Activated naive CD8-positive, alpha-beta T cell treated with anti-CD3 and anti-CD28 coated beads, Interleukin-2, amount 10 ng/mL, durations not matched to agents 7 days and 5 days (primary cell): ENCODE data around the gene COLEC12. TPM values are rescaled to one million over a fixed set of nuclear protein-coding genes. Genes with fewer than 3 reads are reported as not detected.
"Not testable (repeated sequence)": the region's sequence is repeated elsewhere in the genome, so short reads cannot be mapped to it uniquely, and the experiment has no call there.

Experiments used
- ATAC-seq: fragments of 150-1000 bp; cut with Tn5 transposase; one replicate; pipeline ENCODE4 v1.10.0; 2021; ENCODE audit warnings: low read depth, moderate library complexity
- POLR2A ChIA-PET: fragments of 350-600 bp; sonication (Branson Sonifier 250); formaldehyde crosslinking; loops from one replicate; lab custom pipeline; 2021; ENCODE audit warnings: antibody characterized with exemption; lab: Charles Lee
- DNase-seq: peaks from one replicate; pipeline ENCODE4 v3.0.0; 2021
- H3K27ac Mint-ChIP-seq: one replicate; pipeline ENCODE4 v1.8.0; 2022; ENCODE audit warnings: mild to moderate bottlenecking, mixed read lengths
- H3K27me3 Mint-ChIP-seq: one replicate; pipeline ENCODE4 v1.8.0; 2022; ENCODE audit warnings: mild to moderate bottlenecking, moderate library complexity, mixed read lengths
- H3K36me3 Mint-ChIP-seq: one replicate; pipeline ENCODE4 v1.8.0; 2021; ENCODE audit warnings: mild to moderate bottlenecking, mixed read lengths
- H3K4me1 Mint-ChIP-seq: one replicate; pipeline ENCODE4 v1.8.0; 2021; ENCODE audit warnings: mixed read lengths
- H3K4me3 Mint-ChIP-seq: one replicate; pipeline ENCODE4 v1.8.0; 2022; ENCODE audit warnings: mild to moderate bottlenecking, moderate library complexity, mixed read lengths
- H3K9me3 Mint-ChIP-seq: one replicate; pipeline ENCODE4 v1.8.0; 2021; ENCODE audit warnings: mixed read lengths
- total RNA-seq, 2 experiments: library from RNA; stranded (reverse); gene quantifications; one replicate each; pipeline ENCODE4 v1.2.3, GENCODE V29; 2021

The COLEC12 gene
- total RNA-seq, 2 experiments from 2014 or later, result 0.06 to 0.11 TPM

- H3K36me3 Mint-ChIP-seq, result no peaks in the 10 kb centered on the region
- no peak for DNase-seq
- no peak for ATAC-seq
- H3K4me3 Mint-ChIP-seq, result no peak overlapping the region
- H3K9me3 Mint-ChIP-seq, result no peaks in the 10 kb centered on the region
- peaks cover 5% of the 10 kb centered on the region for H3K27me3 Mint-ChIP-seq
- POLR2A ChIA-PET, result no interaction called here
- peaks cover 9% of the 10 kb centered on the region for H3K4me1 Mint-ChIP-seq
- no peak overlapping the region for H3K27ac Mint-ChIP-seq
Measured at GRCh38 chr18:320155-320554, 180.3 kb downstream of the COLEC12 start.

DNA sequence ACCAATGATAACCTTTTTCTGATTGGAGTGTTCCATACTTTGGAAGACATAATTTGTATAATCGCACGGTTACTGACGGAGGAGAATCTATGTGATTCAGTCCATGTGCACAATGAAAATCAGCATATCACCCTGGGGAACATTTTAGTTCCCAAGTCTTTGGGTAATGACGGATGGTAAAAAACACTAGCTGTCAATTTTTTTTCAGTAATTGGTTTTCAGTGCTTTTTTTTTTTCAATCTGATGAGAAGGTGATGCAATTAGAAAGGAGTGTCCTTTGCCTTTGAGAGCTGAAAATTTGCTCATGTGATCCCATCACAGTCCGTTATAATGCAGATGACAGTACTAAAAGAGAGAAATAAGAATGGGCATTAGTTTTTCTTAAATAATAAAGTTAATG, 180.8 kb downstream of the COLEC12 start:
- DNase-seq (no peak), ATAC-seq (no peak)
- H3K27ac Mint-ChIP-seq, result no peak overlapping the region
- no peaks in the 10 kb centered on the region for H3K9me3 Mint-ChIP-seq
- POLR2A ChIA-PET, result no interaction called here
- H3K27me3 Mint-ChIP-seq, result peaks cover 5% of the 10 kb centered on the region
- H3K36me3 Mint-ChIP-seq, result no peaks in the 10 kb centered on the region
- H3K4me3 Mint-ChIP-seq, result no peak overlapping the region
- peaks cover 9% of the 10 kb centered on the region for H3K4me1 Mint-ChIP-seq

DNA sequence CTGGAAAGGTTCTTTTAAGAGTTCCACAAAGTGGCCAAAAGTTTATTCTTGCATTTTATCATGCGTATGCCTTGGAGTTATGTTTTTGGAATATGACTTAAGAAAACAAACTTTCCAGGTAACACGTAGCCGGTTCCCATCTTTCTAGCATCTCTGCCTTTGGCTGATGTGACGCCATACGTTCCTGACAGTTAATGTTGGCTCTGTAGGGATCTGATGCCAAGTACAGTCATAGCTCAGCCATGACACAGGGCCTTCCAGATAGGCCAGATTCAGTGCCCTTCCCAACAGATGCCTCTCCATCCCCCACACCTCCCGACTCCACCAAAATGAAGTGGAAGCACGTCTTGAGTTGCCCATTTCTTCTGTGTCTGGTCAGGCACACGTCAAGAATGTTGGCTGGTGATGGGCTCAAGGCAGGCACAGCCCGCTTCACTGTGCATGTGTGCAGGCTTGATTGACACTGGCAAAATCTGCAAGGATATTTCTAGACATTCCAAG, 181.7 kb downstream of the COLEC12 start:
- ATAC-seq (no peak), DNase-seq (no peak)
- Mint-ChIP-seq H3K27me3 (peaks cover 5% of the 10 kb centered on the region), H3K9me3 (no peaks in the 10 kb centered on the region), H3K36me3 (no peaks in the 10 kb centered on the region), H3K4me1 (peaks cover 9% of the 10 kb centered on the region), H3K27ac (no peak overlapping the region), H3K4me3 (no peak overlapping the region)
- POLR2A ChIA-PET, result no interaction called here

GRCh38 chr18:317618-318017, 182.9 kb downstream of the COLEC12 start:
- POLR2A ChIA-PET, result no interaction called here
- Mint-ChIP-seq H3K9me3 (no peaks in the 10 kb centered on the region), H3K27ac (no peak overlapping the region), H3K4me1 (peaks cover 8% of the 10 kb centered on the region), H3K4me3 (no peak overlapping the region), H3K27me3 (peaks cover 3% of the 10 kb centered on the region), H3K36me3 (no peaks in the 10 kb centered on the region)
- no peak for ATAC-seq
- DNase-seq, result no peak

- DNase-seq, result no peak
- Mint-ChIP-seq H3K27ac (no peak overlapping the region), H3K4me3 (no peak overlapping the region), H3K27me3 (no peaks in the 10 kb centered on the region), H3K4me1 (no peaks in the 10 kb centered on the region), H3K36me3 (no peaks in the 10 kb centered on the region), H3K9me3 (no peaks in the 10 kb centered on the region)
- ATAC-seq, result no peak
- POLR2A ChIA-PET, result no interaction called here
Measured at GRCh38 chr18:316393-316792, 184.1 kb downstream of the COLEC12 start.

DNA sequence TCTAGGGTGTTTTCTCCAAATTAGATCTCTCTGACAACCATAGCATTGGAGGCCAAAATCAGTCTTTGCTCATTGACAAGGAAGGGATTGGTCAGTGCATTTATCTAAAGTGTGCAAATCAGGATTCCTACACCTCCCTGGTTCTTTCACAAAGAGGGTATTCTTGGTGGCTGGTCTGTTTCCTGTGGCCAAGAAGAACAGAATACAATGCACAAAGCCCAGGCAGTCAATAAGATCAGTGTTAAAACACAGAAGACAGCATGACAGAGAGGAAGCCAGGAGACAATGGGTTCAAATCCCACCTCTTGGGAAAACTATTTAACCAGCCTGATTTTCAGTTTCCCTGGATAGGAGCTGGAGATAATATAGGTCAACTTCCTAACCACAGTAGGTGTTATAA, 186.6 kb downstream of the COLEC12 start:
- no peaks in the 10 kb centered on the region for H3K27me3 Mint-ChIP-seq
- no peaks in the 10 kb centered on the region for H3K4me1 Mint-ChIP-seq
- ATAC-seq, result no peak
- no peaks in the 10 kb centered on the region for H3K36me3 Mint-ChIP-seq
- POLR2A ChIA-PET, result no interaction called here
- no peak for DNase-seq
- H3K27ac Mint-ChIP-seq, result no peak overlapping the region
- no peaks in the 10 kb centered on the region for H3K9me3 Mint-ChIP-seq
- H3K4me3 Mint-ChIP-seq, result no peak overlapping the region

DNA sequence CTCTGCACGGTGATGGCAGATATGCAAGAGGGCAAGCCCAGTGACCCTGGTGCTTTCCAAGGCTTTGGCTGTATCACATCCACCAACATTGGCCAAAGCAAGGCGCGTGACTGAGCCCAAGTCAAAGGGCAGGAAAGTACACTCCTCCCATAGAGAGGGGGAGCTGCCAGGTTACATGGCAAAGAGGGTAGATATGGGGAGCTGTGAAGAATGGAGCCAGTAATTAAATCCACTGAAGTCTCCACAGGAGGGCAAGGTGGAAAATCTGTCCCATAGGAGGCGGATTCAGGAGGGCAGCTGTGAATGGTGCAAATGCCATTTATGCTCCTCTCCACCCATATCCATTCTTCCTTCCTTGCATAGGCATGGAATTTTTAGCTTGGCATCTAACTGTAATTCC, 188.1 kb downstream of the COLEC12 start:
- H3K4me1 Mint-ChIP-seq, result no peaks in the 10 kb centered on the region
- no peaks in the 10 kb centered on the region for H3K36me3 Mint-ChIP-seq
- POLR2A ChIA-PET, result no interaction called here
- no peak overlapping the region for H3K4me3 Mint-ChIP-seq
- DNase-seq (no peak), ATAC-seq (no peak)
- no peaks in the 10 kb centered on the region for H3K9me3 Mint-ChIP-seq
- no peak overlapping the region for H3K27ac Mint-ChIP-seq
- no peaks in the 10 kb centered on the region for H3K27me3 Mint-ChIP-seq

GRCh38 chr18:310042-310441, 190.5 kb downstream of the COLEC12 start:
- no peak for ATAC-seq
- H3K4me1 Mint-ChIP-seq, result no peaks in the 10 kb centered on the region
- H3K36me3 Mint-ChIP-seq, result no peaks in the 10 kb centered on the region
- H3K27me3 Mint-ChIP-seq, result peaks cover 1% of the 10 kb centered on the region
- DNase-seq, result no peak
- no peak overlapping the region for H3K4me3 Mint-ChIP-seq
- no peaks in the 10 kb centered on the region for H3K9me3 Mint-ChIP-seq
- no peak overlapping the region for H3K27ac Mint-ChIP-seq
- POLR2A ChIA-PET, result no interaction called here

GRCh38 chr18:308086-308485, 192.4 kb downstream of the COLEC12 start:
- ATAC-seq, H3K4me1 Mint-ChIP-seq, H3K9me3 Mint-ChIP-seq, POLR2A ChIA-PET, H3K36me3 Mint-ChIP-seq, H3K27ac Mint-ChIP-seq, H3K27me3 Mint-ChIP-seq, H3K4me3 Mint-ChIP-seq, DNase-seq: not testable (repeated sequence)

GRCh38 chr18:306608-307255, 193.8 kb downstream of the COLEC12 start:
- H3K4me3 Mint-ChIP-seq, result no peak overlapping the region
- H3K27me3 Mint-ChIP-seq, result peaks cover 3% of the 10 kb centered on the region
- H3K9me3 Mint-ChIP-seq, result no peaks in the 10 kb centered on the region
- no peak overlapping the region for H3K27ac Mint-ChIP-seq
- POLR2A ChIA-PET, result no interaction called here
- DNase-seq (no peak), ATAC-seq (no peak)
- H3K36me3 Mint-ChIP-seq, result no peaks in the 10 kb centered on the region
- no peaks in the 10 kb centered on the region for H3K4me1 Mint-ChIP-seq

DNA sequence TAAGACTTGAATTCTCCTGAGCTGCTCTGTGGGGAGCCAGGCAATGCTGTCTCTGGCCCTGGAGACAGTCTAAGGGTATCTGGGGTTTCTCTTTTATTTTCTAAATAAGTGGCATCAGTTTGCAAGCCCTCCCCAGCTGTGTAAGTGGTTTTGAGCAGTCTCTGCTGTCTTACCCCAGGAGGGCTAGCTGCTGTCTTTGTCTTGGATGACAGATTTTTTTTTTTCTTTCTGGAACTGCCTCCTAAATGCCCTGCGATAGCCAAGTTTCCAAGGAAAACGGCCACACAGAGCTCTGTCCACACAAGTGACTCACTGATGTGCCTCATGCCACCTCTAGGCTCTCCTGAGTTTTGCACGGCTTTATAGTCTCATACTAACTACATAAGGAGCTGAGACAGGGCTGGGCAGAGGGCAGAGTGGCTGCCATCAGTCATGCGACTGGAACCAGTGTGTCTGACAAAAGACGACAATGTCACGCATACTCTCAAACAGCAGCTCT, 195.4 kb downstream of the COLEC12 start:
- ATAC-seq (no peak), DNase-seq (no peak)
- Mint-ChIP-seq H3K27ac (no peak overlapping the region), H3K9me3 (no peaks in the 10 kb centered on the region), H3K36me3 (no peaks in the 10 kb centered on the region), H3K27me3 (peaks cover 3% of the 10 kb centered on the region), H3K4me3 (no peak overlapping the region), H3K4me1 (no peaks in the 10 kb centered on the region)
- POLR2A ChIA-PET, result no interaction called here

DNA sequence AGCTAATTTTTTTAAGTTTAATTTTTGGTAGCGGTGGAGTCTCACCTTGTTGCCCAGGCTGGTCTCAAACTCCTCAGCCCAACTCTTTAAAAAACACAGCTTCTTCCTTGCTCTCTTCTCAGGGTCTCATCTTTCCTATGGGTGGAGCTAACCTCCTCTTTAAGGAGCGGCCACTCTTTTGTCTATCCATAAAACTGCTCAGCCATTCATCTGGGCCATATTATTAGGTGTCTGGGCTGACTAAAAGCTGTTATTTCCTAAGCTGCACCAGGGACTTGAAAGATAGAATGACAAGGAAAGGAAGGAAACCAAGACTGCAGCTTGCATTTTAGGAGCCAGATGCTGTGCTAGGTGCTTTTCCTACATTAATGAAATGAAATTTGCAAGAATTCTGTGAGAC, 196.9 kb downstream of the COLEC12 start:
- Mint-ChIP-seq H3K9me3 (no peaks in the 10 kb centered on the region), H3K4me1 (no peaks in the 10 kb centered on the region), H3K27me3 (peaks cover 3% of the 10 kb centered on the region), H3K36me3 (no peaks in the 10 kb centered on the region), H3K4me3 (no peak overlapping the region), H3K27ac (no peak overlapping the region)
- no peak for DNase-seq
- ATAC-seq, result no peak
- POLR2A ChIA-PET, result no interaction called here

- ATAC-seq (no peak), DNase-seq (no peak)
- no peaks in the 10 kb centered on the region for H3K9me3 Mint-ChIP-seq
- no peaks in the 10 kb centered on the region for H3K4me1 Mint-ChIP-seq
- POLR2A ChIA-PET, result no interaction called here
- peaks cover 3% of the 10 kb centered on the region for H3K27me3 Mint-ChIP-seq
- H3K27ac Mint-ChIP-seq, result no peak overlapping the region
- H3K36me3 Mint-ChIP-seq, result no peaks in the 10 kb centered on the region
- no peak overlapping the region for H3K4me3 Mint-ChIP-seq
Measured at GRCh38 chr18:303011-303410, 197.5 kb downstream of the COLEC12 start.

DNA sequence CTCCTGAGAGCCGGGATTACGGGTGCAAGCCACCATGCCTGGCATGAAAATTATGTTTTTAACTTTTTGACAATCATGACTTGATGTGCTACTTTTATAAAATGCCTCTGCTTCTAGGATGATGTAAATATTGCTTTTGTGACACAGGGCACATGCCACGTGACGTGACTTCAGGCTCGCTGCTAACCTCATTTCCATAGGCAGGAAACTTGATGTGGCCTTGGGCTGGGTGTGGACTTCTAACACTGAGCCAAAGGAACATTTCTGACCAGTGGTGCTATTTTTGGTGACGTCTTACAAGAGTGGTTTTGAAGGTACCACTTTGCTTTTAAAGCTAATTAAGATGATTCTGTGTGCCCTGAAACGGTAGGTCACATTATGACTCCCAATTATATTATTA, 198.4 kb downstream of the COLEC12 start:
- ATAC-seq (no peak), DNase-seq (no peak)
- H3K4me1 Mint-ChIP-seq, result no peaks in the 10 kb centered on the region
- no peak overlapping the region for H3K4me3 Mint-ChIP-seq
- no peaks in the 10 kb centered on the region for H3K36me3 Mint-ChIP-seq
- H3K27me3 Mint-ChIP-seq, result peaks cover 3% of the 10 kb centered on the region
- no peak overlapping the region for H3K27ac Mint-ChIP-seq
- POLR2A ChIA-PET, result no interaction called here
- H3K9me3 Mint-ChIP-seq, result no peaks in the 10 kb centered on the region
